NCI-H345 treated with DMSO at 0.1 percent for 48 hours (cell line): ENCODE measurements around the gene ABCD3.
"Not testable (repeated sequence)": the region's sequence is repeated elsewhere in the genome, so short reads cannot be mapped to it uniquely, and the experiment has no call there.

Source experiments
- DNase-seq: peaks from one replicate; lab custom pipeline; 2025; ENCODE audit not compliant: unreplicated experiment; lab: John Stamatoyannopoulos, UW

The ABCD3 gene

DNA sequence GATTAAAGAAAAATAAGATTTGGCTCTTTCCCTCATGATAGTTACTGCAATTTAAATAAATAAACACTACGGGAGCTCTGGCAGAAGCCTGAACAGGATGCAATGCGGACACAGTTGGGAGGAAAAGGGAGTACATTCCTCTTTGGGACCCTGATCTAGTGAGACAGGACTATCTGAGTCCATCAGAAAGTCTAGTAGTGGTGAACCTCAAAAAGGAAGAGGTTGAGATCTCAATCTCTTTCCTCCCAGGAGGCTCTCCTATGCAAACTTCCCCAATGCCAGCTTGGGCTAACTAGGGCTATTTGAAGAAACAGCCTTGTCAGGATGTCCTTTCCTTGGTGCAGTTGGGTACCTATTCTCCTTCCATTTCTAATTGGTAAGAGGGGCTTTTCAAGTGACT lies 4.9 kb upstream of the ABCD3 start:
- no peak for DNase-seq

DNA sequence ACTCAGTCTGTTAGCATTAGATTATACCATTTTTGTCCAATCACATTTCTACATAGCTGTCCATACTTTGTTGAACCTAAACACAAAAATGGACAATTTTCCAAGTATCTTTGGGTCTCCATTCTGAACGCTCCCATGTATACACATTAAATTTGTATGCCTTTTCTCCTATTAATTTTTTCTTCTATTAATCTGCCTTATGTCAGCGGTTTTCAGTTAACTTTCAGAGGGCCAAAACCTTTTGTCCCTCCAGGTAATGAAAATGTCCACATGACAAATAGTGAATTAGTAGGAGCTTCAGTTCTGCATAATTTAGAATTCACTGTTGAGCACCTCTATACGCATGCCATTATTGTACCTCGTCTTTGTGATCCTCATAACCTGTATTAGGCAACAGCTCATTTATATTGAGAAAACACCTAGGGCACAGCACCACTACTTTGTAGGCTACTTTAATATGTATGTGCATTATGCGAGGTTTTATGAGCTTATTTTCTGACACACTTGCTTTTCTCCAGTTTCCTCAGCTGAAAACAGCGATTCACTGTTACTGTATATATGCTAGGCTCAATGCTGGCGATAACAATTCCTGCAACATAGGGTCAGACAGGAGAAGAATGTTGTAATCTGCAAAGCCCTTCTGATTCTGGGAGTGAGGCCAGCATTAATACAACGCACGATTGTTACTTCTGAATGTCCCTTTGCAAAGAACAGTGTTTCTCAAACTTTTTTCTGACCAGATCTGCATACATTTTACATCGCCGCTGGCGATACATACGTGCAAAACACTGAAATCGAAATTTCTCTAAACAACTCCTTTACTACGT lies 1.1 kb upstream of the ABCD3 start:
- DNase-seq, result no peak

DNA sequence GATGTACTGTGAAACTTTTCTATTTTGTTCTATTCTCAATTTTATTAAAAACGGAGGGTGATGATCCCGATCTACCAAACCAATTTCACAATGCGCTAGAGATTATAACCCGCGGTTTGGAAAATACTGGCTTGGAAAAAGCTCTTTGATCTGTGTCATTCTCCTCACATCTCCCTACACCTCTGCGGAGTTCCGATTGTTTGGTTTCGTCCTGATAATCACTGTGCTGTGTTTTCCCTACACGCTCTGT lies 536 bp upstream of the ABCD3 start:
- no peak for DNase-seq

DNA sequence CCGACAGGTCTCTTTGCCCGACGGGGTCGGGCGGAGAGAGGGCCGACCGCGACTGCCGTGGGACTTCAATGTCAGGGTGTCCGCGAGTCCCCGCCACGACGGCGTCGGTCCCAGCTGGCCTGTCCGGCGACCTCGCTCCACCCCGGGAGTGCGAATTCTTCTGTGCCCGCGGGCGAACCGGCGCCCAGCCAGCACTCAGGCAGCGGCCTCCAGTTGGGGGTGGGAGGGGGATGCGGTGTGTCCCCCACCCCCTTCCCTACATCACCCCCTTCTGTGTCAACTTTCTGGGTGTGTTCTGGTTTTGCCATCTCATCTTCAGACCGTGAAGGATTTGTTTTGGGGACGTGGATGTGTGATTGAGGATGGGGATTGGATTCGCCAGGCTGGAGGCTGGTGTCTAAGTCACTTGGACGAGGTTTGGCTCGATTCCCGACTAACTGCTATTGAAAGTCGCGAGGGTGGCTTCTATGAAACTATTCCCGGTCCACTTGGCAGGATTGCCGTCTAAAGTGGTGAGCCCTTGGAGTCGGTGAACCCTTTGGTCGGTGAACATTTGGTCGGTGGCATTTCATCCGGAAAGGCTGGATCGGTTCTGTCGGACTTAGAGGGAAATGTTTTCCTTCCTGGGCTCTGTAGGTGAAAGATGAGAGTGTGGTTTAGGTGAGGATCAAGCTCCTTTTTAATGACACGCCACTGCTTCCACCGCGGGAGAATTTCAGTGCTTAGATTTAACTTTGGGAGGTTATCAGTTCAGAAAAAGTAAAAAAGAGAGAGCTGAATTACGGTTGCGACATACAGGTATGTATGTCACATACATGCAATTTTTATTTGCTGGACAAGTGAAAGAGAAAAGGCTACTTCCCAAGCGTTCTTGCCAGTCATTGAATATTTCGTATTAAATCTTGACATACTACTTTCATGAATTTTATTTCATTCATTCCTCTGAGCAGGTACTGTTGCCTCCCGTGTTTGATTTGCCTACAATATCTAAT lies 771 bp downstream of the ABCD3 start:
- DNase-seq, result peak; percentile 27

DNA sequence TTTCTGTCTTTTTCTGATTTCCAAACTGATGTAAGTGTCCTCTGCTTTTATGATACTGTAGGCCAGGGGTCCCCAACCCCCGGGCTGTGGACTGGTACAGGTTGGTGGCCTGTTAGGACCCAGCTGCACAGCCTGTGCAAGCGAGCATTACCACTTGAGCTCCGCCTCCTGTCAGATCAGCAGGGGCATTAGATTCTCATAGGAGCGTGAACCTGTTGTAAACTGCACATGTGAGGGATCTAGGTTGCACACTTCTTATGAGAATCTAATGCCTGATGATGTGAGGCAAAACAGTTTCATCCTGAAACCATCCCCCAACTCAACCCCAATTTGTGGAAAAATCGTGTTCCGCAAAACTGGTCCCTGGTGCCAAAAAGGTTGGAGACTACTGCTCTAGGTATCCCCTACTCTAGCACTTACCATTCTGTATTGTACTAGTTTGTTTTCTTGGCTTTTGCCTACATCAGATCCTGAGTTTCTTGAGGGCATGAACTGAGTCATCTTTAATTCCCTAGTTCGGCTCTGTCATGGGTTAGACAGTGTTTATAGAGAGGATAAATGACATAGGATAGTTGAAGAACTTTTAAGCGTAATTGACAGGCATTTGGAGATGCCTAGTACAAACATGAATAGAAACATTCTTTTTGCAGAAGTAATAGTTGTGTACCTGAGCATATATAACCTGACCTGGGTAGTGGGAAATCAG lies 4.1 kb downstream of the ABCD3 start:
- DNase-seq, result no peak

DNA sequence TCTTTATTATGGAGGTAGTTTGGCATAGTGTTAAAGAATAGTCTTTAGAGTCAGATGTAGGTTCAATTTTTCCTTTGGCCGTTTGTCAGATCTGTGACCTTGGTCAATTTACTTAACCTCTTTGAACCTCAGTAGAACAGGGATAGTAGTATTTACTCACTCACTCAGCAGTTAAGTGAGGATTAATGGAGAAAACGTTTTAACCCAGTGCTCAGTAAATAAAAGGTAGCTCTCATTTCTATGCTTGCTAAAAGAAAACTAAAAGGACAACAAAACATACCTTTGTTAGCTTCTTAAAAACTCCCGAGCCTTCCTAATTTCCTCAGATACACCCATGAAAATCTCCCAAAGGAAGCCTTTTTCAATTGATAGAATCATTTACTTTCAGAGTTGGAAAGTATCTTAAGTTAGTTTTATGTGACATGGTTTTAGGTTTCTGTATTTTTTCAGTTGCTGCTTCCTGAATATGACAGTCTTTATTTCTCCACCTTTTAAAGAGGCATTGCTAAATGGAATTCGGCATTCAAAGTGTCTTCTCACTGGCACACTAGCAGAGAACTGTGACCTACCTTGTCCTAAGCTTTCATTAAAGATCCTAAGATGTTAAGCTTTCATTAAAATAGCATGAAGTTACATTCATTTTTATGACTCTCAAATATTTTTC lies 7.8 kb downstream of the ABCD3 start:
- DNase-seq, result no peak

DNA sequence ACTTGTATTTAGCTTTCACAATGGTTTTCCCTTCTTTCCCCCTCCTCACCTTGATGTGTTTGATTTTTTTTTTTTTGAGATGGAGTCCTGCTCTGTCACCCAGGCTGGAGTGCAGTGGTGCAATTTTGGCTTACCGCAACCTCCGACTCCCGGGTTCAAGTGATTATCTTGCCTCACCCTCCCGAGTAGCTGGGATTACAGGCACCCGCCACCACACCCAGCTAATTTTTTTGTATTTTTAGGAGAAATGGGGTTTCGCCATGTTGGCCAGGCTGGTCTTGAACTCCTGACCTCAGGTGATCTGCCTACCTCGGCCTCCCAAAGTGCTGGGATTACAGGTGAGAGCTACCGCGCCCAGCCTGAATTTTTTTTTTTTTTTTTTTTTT lies 8.3 kb downstream of the ABCD3 start:
- not testable (repeated sequence) for DNase-seq

DNA sequence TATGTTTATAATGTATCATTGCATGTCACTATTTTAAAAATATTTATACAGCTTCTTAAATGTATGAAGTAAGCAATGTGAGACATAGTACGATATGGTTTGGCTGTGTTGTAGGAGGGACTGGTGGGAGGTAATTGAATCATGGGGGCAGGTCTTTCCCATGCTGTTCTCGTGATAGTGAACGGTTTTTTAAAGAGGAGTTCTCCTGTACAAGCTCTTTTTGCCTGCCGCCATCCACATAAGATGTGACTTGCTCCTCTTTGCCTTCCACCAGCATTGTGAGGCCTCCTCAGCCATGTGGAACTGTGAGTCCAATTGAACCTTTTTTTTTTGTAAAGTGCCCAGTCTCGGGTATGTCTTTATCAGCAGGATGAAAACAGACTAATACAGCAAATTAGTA lies 10.3 kb downstream of the ABCD3 start:
- DNase-seq, result no peak

DNA sequence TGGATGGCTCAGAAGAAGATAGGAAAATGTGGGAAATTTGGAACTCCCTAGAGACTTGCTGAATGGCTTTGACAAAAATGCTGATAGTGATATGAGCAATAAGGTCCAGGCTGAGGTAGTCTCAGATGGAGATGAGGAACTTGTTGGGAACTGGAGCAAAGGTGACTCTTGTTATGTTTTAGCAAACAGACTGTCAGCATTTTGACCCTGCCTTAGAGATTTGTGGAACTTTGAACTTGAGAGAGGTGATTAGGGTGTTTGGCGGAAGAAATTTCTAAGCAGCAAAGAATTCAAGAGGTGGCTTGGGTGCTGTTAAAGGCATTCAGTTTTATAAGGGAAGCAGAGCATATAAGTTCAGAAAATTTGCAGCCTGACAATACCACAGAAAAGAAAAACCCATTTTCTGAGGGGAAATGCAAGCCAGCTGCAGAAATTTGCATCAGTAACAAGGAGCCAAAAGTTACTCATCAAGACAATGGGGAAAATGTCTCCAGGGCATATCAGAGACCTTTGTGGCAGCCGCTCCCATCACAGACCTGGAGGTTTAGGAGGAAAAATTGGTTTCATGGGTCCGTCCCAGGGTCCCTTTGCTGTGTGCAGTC lies 10.8 kb downstream of the ABCD3 start:
- not testable (repeated sequence) for DNase-seq

DNA sequence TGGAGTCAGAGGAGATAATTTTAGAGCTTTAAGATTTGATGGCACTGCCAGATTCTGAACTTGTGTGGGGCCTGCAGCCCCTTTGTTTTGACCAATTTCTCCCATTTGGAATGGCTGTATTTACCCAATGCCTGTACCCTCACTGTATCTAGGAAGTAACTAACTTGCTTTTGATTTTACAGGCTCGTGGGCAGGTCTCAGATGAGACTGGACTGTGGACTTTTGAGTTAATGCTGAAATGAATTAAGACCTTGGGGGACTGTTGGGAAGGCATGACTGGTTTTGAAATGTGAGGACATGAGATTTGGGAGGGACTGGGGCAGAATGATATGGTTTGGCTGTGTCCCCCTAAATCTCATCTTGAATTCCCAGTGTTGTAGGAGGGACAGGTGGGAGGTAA lies 11.9 kb downstream of the ABCD3 start:
- DNase-seq, result not testable (repeated sequence)

DNA sequence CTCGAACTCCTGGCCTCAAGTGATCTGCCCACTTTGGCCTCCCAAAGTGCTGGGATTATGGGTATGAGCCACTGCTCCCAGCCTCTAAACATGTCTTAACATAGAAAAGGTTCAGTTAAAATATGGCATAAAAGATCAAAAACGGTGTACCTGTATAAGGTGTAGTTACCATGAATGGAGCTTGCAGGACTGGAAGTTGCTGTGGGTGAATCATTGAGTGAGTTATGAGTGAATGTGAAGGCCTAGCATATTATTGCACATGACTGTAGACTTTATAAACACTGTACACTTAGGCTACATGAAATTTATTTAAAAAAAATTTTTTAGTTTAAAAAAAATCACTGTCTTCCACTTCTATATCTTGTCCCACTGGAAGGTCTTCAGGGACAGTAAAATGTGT lies 15.7 kb downstream of the ABCD3 start:
- no peak for DNase-seq

DNA sequence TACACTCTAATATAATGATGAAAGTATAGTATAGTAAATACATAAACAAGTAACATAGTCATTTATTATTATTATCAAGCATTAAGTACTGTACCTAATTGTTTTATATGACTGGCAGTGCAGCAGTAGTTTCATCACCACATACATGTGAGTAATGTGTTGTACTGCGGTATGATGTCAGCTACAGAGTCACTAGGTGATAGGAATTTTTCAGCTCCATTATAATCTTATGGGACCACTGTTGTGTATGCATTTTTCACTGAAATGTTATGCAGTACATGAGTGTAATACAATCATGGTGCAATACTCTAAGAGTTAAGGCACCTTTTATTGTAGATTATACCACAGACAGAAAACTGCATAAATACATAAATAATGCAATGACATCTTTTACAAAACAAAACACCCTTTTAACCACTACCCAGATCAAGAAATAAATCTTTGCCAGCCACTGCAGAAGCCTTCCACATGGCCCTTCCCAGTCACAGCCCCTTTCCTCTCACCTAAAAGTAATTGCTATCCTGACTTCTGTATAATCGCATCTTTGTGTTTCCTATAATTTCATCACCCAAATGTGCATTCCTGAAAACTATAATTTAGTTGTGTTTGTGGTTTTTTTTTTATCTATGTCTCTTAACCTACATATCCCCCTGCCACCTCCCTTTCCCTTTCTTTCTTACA lies 16.3 kb downstream of the ABCD3 start:
- no peak for DNase-seq

DNA sequence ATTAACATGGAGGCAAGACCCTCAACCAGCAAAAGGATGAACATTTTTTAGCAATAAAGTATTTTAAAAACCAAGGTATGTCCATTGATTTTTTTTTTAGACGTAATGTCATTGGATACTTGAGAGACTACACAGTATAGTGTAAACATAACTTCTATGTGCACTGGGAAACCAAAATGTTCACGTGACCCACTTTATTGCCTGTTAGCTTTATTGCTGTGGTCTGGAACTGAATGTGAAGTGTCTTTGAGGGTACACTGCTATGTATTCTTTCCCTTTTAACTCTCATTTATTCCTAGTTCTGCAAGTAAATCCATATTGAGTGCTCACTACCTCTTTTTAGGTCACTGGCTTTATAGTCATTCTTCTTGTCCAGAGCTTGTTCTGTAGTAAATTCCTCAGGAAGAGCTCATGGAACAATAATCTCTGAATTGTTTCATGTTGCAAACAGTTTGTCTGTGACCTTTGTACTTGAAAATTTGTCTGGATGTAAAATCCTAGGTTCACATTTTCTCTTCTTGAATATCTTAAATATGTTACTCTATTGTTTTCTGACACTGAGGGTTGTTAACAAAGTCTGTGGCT lies 20.6 kb downstream of the ABCD3 start:
- DNase-seq, result no peak

DNA sequence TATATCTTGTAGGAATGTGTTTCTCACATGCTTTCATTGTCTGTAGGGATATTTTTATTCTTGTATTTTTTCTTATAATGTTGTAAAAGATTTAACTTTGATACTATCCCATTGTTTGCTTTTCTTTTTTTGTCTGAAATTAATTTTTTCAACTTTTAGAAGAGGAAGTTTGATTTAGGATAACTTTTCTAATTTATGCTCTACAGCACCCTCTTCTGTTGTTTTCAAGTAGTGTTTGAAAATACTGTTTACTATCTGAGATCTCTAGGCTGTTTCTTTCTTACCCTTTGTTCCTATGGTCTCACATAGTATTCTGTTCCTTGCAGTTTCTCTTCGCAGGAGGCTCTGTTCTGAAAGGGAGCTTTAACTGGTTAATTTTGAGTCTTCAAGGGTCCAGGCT lies 21.9 kb downstream of the ABCD3 start:
- DNase-seq, result no peak

DNA sequence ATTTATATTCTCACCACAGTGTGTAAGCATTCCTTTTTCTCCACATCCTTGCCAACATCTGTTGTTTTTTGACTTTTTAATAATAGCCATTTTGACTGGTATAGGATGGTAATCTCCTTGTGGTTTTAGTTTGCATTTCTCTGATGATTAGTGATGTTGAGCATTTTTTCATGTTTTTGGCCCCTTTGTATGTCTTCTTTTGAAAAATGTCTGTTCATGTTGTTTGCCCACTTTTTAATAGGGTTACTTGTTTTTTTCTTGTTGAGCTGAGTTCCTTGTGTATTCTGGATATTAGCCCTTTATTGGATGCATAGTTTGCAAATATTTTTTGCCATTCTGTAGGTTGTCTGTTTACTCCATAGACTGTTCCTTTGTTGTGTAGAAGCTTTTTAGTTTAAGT lies 24.9 kb downstream of the ABCD3 start:
- DNase-seq, result not testable (repeated sequence)

DNA sequence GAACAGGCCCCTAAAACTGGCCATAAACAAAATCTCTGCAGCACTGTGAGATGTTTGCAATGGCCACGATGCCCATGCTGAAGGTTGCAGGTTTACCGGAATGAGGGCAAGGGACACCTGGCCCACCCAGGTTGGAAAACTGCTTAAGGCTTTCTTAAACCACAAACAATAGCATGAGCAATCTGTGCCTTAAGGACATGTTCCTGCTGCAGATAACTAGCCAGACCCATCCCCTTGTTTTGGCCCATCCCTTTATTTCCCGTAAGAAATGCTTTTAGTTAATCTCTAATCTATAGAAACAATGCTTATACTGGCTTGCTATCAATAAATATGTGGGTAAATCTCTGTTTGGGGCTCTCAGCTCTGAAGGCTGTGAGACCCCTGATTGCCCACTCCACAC lies 26.6 kb downstream of the ABCD3 start:
- DNase-seq, result not testable (repeated sequence)

DNA sequence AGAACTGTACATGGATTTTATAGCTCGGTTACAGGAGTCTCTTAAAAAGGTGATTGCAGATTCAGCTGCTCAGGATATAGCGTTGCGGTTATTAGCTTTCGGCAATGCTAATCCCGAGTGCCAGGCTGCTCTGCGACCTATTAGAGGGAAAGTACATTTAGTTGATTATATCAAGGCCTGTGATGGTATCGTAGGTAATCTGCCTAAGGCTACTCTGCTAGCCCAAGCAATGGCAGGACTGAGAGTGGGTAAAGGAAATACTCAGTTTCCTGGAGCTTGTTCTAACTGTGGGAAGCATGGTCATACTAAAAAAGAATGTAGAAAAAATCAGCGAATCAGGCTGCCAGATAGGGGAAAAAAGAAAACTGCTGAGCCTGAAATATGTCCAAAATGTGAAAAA lies 27.5 kb downstream of the ABCD3 start:
- DNase-seq, result not testable (repeated sequence)

DNA sequence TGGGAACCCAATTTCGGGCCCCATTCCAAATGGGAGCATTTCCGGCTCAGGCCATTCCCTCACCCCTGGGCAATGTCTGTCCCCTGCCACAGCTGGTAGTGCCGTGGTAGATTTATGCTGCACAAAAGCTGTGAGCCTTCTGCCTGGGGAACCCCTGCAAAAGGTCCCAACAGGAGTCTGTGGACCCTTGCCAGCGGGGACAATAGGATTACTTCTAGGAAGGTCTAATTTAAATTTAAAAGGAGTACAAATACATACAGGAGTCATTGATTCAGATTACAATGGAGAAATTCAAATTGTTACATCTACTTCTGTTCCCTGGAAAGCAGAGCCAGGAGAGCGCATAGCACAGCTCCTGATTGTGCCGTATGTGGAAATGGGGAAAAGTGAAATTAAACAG lies 28.0 kb downstream of the ABCD3 start:
- DNase-seq, result not testable (repeated sequence)

DNA sequence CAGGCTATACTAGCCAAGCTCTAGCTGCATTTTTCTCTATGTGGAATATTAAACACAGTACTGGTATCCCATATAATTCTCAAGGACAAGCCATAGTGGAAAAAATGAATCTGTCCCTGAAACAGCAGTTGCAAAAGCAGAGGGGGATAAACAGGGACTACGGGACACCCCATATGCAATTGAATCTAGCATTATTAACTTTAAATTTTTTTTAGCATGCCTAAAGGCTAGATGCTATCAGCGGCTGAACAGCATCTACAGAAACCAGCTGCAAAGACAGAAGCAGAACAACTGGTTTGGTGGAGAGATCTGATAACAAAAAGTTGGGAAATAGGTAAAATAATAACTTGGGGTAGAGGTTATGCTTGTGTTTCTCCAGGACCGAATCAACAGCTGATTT lies 30.6 kb downstream of the ABCD3 start:
- DNase-seq, result not testable (repeated sequence)

DNA sequence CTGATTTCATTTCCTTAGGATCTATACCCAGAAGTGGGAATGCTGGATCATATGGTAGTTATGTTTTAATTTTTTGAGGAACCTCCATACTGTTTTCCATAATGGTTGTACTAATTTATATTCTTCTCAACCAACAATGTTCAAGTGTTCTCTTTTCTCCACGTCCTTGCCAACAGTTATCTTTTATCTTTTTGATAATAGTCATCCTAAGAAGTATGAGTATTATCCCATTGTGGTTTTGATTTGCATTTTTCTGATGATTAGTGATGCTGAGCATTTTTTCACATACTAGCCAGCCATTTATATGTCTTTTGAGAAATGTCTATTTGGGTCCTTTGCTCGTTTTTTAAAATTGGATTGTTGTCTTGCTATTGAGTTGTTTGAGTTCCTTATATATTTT lies 38.5 kb downstream of the ABCD3 start:
- no peak for DNase-seq
